Measurements from ENCODE around the gene TBX4. TPM values are rescaled to one million over a fixed set of nuclear protein-coding genes. Genes with fewer than 3 reads are reported as not detected.

The TBX4 gene
- total and polyA plus RNA-seq, 2 of the 13 experiments (the other 11 are each of a cell fraction or from before 2014, with no cell fraction given), result 0.11 to 1.1 TPM

DNA sequence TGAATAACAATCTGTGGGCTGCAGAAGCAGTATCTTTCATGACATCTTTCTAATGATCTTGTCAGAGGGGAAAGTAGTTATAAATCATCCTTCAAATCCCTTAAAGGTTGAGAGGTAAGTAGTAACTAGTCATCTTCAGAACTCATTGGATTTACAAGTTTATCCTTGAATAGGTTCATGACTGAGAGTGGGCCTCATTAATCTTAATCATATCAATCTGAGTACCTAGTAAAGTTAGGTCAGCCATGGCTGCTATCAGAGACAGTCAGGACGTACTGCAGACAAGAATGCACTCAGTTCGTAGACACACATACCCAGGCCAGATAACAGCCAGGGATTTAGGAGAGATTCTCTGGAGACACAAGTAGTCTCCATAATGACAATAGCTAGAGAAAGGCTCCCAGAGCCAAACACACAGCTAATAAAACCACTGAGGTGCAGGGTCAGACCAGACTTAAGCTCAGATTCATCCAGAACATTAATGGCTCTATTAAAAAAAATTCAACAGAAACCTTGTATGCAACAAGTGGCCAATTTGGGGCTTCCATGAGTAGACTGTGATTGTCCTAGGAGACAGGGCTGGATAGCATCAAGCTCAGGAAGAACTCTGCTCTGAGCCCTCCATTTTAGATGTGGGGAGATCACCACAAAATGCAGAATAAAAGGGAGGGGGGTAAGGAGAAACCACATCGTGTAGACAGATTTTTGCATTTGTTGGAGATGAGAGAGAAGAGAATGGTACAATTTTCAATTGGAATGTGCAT, 65.8 kb downstream of the TBX4 start:
- Histone ChIP-seq H4K20me1 (ENCODE audit: insufficient read depth, low read length) (no peaks in the 10 kb centered on the region), H3K4me2 (ENCODE audit: low read depth, low read length) (no peak overlapping the region), H3K9ac (ENCODE audit: insufficient read depth, low read depth, low read length) (no peak overlapping the region), H3K9me3 (ENCODE audit: low read length) (no peaks in the 10 kb centered on the region), H3K36me3 (replicated peaks in 1 of 2; ENCODE audit: control insufficient read depth in 1 of 2, insufficient read depth in 2 of 2, low read length in 2 of 2) (no peaks in the 10 kb centered on the region), H3K79me2 (ENCODE audit: insufficient read depth, low read length) (no peaks in the 10 kb centered on the region), H3K4me1 (ENCODE audit: insufficient read depth, low read length) (no peaks in the 10 kb centered on the region), H2AFZ (ENCODE audit: low read length) (no peak overlapping the region), H3K4me3 (replicated peaks in 1 of 3; ENCODE audit: insufficient read depth in 1 of 3, low read depth in 2 of 3, low read length in 3 of 3) (no peak overlapping the region), H3K27ac (ENCODE audit: extremely low read length, insufficient read depth, low read length) (no peak overlapping the region), H3K27me3 (ENCODE audit: control insufficient read depth in 1 of 2, insufficient read depth in 2 of 2, low read length in 2 of 2) (no peaks in the 10 kb centered on the region)
- WGBS (ENCODE audit: low lambda C conversion rate), result 0% methylated on average over 3 of the region's 3 CpGs
- TF ChIP-seq GATA4 (IDR thresholded peaks at IDR 0.05; ENCODE audit: borderline replicate concordance, low read depth) (no peak), ZNF850 (CRISPR knock-in tag; conservative IDR thresholded peaks at IDR 0.05) (no peak), ELF3 (CRISPR knock-in tag; IDR thresholded peaks at IDR 0.05) (no peak), KAT2B (IDR thresholded peaks at IDR 0.05; ENCODE audit: borderline replicate concordance, low read depth, low read length) (no peak), SMAD9 (CRISPR knock-in tag; IDR thresholded peaks at IDR 0.05) (no peak), WIZ (CRISPR knock-in tag; IDR thresholded peaks at IDR 0.05) (no peak), ZNF607 (CRISPR knock-in tag; IDR thresholded peaks at IDR 0.05; ENCODE audit: borderline replicate concordance) (no peak), ZNF883 (CRISPR knock-in tag; IDR thresholded peaks at IDR 0.05; ENCODE audit: not compliant biosample characterization) (no peak), ZNF644 (CRISPR knock-in tag; IDR thresholded peaks at IDR 0.05; ENCODE audit: low read depth) (no peak), ZNF274 (CRISPR knock-in tag; IDR thresholded peaks at IDR 0.05) (no peak)
- TF ChIP-seq, protein P1, sequence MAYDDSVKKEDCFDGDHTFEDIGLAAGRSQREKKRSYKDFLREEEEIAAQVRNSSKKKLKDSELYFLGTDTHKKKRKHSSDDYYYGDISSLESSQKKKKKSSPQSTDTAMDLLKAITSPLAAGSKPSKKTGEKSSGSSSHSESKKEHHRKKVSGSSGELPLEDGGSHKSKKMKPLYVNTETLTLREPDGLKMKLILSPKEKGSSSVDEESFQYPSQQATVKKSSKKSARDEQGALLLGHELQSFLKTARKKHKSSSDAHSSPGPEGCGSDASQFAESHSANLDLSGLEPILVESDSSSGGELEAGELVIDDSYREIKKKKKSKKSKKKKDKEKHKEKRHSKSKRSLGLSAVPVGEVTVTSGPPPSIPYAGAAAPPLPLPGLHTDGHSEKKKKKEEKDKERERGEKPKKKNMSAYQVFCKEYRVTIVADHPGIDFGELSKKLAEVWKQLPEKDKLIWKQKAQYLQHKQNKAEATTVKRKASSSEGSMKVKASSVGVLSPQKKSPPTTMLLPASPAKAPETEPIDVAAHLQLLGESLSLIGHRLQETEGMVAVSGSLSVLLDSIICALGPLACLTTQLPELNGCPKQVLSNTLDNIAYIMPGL (CRISPR knock-in tag; IDR thresholded peaks at IDR 0.05; ENCODE audit: borderline replicate concordance in 1 of 2, low read depth in 1 of 2), result no peak
- TF ChIP-seq, protein P2, sequence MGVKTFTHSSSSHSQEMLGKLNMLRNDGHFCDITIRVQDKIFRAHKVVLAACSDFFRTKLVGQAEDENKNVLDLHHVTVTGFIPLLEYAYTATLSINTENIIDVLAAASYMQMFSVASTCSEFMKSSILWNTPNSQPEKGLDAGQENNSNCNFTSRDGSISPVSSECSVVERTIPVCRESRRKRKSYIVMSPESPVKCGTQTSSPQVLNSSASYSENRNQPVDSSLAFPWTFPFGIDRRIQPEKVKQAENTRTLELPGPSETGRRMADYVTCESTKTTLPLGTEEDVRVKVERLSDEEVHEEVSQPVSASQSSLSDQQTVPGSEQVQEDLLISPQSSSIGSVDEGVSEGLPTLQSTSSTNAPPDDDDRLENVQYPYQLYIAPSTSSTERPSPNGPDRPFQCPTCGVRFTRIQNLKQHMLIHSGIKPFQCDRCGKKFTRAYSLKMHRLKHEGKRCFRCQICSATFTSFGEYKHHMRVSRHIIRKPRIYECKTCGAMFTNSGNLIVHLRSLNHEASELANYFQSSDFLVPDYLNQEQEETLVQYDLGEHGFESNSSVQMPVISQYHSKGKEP (CRISPR knock-in tag; IDR thresholded peaks at IDR 0.05), result no peak
- FAIRE-seq (no peak), ATAC-seq (no peak), DNase-seq (ENCODE audit: low spot score) (no peak)
- BruUV-seq (replicated peaks), result no TSS peak
- in situ Hi-C loops (cut with HindIII; ENCODE audit: extremely low pct_ligation_motif_present, low pct_unique_long_range_greater_than_20kb), result no loop called here
- intact Hi-C loops (cut with micrococcal nuclease; ENCODE audit: unreplicated experiment), result no loop called here
- ChIA-PET CTCF (ENCODE audit: low intra/inter-chr PET ratio, low total read pairs) (no interaction called here), POLR2A (no interaction called here)

Data from HepG2 (cell line).